Activated naive CD8-positive, alpha-beta T cell treated with anti-CD3 and anti-CD28 coated beads, Interleukin-2, amount 10 ng/mL, durations not matched to agents 7 days and 5 days (primary cell): ENCODE measurements around the gene POLDIP2. TPM values are rescaled to one million over a fixed set of nuclear protein-coding genes. Genes with fewer than 3 reads are reported as not detected.

Source experiments
- ATAC-seq: fragments of 150-1000 bp; cut with Tn5 transposase; one replicate; pipeline ENCODE4 v1.10.0; 2021; ENCODE audit warnings: low read depth, moderate library complexity
- POLR2A ChIA-PET: fragments of 350-600 bp; sonication (Branson Sonifier 250); formaldehyde crosslinking; loops from one replicate; lab custom pipeline; 2021; ENCODE audit warnings: antibody characterized with exemption; lab: Charles Lee
- DNase-seq: peaks from one replicate; pipeline ENCODE4 v3.0.0; 2021
- H3K27ac Mint-ChIP-seq: one replicate; pipeline ENCODE4 v1.8.0; 2022; ENCODE audit warnings: mild to moderate bottlenecking, mixed read lengths
- H3K27me3 Mint-ChIP-seq: one replicate; pipeline ENCODE4 v1.8.0; 2022; ENCODE audit warnings: mild to moderate bottlenecking, moderate library complexity, mixed read lengths
- H3K36me3 Mint-ChIP-seq: one replicate; pipeline ENCODE4 v1.8.0; 2021; ENCODE audit warnings: mild to moderate bottlenecking, mixed read lengths
- H3K4me1 Mint-ChIP-seq: one replicate; pipeline ENCODE4 v1.8.0; 2021; ENCODE audit warnings: mixed read lengths
- H3K4me3 Mint-ChIP-seq: one replicate; pipeline ENCODE4 v1.8.0; 2022; ENCODE audit warnings: mild to moderate bottlenecking, moderate library complexity, mixed read lengths
- H3K9me3 Mint-ChIP-seq: one replicate; pipeline ENCODE4 v1.8.0; 2021; ENCODE audit warnings: mixed read lengths
- total RNA-seq, 2 experiments: library from RNA; stranded (reverse); gene quantifications; one replicate each; pipeline ENCODE4 v1.2.3, GENCODE V29; 2021

POLDIP2 gene
- total RNA-seq, 2 experiments from 2014 or later = 51.5 to 54.5 TPM

DNA sequence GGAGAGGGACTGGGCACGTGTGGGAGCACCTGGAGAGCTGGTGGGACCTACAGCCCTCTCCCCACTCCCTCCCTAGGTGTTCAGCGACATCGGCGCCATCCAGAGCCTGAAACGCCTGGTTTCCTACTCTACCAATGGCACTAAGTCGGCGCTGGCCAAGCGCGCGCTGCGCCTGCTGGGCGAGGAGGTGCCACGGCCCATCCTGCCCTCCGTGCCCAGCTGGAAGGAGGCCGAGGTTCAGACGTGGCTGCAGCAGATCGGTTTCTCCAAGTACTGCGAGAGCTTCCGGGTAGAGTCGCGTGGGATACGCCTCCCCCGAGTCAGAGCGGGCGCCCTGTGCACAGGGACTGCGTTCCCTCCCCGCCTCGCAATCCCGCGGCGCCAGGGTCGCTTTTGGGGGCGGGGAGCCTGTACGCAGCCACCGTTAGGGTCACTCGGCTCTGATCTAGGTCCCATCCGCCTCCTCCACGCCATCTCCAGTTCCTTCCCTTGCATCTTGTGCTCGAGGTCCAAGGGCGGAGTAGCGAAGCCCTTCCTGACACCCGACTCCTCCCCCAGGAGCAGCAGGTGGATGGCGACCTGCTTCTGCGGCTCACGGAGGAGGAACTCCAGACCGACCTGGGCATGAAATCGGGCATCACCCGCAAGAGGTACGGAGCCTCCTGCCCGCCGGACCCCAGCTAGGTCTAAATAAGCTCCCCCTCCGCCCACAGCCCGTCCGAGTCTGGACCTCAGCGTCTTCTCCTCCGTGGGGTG is 27.1 kb upstream of the POLDIP2 start:
- Mint-ChIP-seq H3K4me1 (peaks cover 23% of the 10 kb centered on the region), H3K36me3 (peaks cover 13% of the 10 kb centered on the region), H3K4me3 (peak overlapping the region; percentile 96), H3K27me3 (no peaks in the 10 kb centered on the region), H3K9me3 (no peaks in the 10 kb centered on the region), H3K27ac (peak overlapping the region; percentile 92)
- POLR2A ChIA-PET = interaction anchor here (0.7 to 3.0 kb wide), 12 partner anchors 8 to 212 kb away, joined by 3 to 31 read pairs (median 4); partner anchors contain the start of genes IFT20, POLDIP2, SARM1 and SLC46A1
- DNase-seq (peak; percentile 76), ATAC-seq (peak; percentile 95)

DNA sequence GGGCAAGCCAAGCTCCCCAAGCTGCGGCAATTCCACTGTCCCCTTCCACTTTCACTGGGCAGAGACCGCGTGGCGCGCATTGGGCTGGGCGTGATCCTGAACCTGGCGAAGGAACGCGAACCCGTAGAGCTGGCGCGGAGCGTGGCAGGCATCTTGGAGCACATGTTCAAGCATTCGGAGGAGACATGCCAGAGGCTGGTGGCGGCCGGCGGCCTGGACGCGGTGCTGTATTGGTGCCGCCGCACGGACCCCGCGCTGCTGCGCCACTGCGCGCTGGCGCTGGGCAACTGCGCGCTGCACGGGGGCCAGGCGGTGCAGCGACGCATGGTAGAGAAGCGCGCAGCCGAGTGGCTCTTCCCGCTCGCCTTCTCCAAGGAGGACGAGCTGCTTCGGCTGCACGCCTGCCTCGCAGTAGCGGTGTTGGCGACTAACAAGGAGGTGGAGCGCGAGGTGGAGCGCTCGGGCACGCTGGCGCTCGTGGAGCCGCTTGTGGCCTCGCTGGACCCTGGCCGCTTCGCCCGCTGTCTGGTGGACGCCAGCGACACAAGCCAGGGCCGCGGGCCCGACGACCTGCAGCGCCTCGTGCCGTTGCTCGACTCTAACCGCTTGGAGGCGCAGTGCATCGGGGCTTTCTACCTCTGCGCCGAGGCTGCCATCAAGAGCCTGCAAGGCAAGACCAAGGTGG is 24.0 kb upstream of the POLDIP2 start:
- ATAC-seq (no peak), DNase-seq (peak; percentile 54)
- POLR2A ChIA-PET = no interaction called here
- Mint-ChIP-seq H3K4me3 (no peak overlapping the region), H3K36me3 (peaks cover 13% of the 10 kb centered on the region), H3K9me3 (no peaks in the 10 kb centered on the region), H3K4me1 (peaks cover 25% of the 10 kb centered on the region), H3K27me3 (no peaks in the 10 kb centered on the region), H3K27ac (no peak overlapping the region)

DNA sequence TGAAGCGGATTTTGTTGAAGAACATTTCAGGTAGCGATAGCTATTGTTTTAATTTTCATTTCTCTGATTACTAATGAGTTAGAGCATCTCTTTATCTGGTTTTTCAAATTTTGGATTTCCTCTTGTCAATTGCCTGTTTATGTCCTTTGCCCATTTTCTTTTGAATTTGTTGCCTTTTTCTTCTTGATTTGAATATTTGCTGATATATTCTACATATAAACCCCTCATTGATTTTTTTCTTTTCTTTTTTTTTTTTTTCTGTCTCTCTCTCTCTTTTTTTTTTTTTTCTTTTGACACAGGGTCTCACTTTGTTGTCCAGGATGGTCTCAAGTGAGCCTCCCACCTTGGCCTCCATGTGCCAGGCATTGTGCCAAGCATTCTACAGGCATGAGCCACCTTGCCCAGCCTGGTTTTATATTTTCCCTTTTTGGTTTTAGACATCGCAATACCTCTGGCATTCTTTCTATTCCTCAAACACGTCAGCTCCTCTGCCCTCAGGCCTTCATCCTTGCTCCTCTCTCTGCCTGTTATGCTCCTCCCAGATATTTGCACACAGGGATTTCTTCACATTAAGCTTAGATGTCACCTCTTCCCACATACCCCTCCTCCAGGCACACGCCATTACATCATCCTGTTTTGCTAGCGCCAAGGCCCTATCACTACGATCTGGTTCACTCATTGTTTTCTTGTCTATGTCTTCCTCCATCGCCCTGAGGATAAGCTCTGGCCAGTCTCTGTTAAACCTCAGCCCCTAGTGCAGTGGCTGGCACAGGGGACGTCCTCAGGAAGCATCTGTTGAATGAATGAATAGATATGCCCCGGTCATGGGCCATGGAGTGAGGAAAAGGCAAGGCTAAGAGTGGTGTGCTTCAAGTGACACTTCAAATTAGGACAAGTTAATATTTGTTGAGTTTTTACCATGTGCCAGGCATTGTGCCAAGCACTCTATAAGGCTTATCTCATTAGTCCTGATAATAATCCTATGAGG is 22.8 kb upstream of the POLDIP2 start:
- no peaks in the 10 kb centered on the region for H3K9me3 Mint-ChIP-seq
- H3K4me1 Mint-ChIP-seq = peaks cover 18% of the 10 kb centered on the region
- no peak overlapping the region for H3K27ac Mint-ChIP-seq
- no peak for ATAC-seq
- DNase-seq = no peak
- peaks cover 12% of the 10 kb centered on the region for H3K36me3 Mint-ChIP-seq
- H3K4me3 Mint-ChIP-seq = no peak overlapping the region
- no peaks in the 10 kb centered on the region for H3K27me3 Mint-ChIP-seq
- POLR2A ChIA-PET = no interaction called here

DNA sequence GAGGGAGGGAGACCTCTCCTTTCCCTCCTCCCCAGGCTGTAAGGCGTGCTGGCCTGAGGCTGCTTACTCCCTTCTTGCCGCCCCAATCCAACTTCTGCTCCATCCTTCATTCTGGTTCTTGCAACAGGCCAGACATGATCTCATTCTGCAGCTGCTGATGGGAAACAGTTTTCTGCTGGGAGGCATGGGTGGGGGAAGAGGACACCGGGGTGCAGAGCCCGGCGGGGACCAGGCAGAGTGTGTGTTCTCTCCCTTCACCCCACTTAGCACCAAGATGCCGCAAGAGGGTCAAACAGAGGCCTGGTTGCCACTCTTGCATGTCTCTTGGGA is 15.6 kb upstream of the POLDIP2 start:
- Mint-ChIP-seq H3K36me3 (no peaks in the 10 kb centered on the region), H3K4me1 (peaks cover 18% of the 10 kb centered on the region), H3K4me3 (peak overlapping the region; percentile 81), H3K9me3 (no peaks in the 10 kb centered on the region), H3K27me3 (no peaks in the 10 kb centered on the region), H3K27ac (peak overlapping the region; percentile 42)
- no peak for ATAC-seq
- no peak for DNase-seq
- POLR2A ChIA-PET = interaction anchor here (1.0 to 3.4 kb wide), 2 partner anchors 12 to 15 kb away, joined by 3 to 19 read pairs; partner anchors contain the start of gene POLDIP2

DNA sequence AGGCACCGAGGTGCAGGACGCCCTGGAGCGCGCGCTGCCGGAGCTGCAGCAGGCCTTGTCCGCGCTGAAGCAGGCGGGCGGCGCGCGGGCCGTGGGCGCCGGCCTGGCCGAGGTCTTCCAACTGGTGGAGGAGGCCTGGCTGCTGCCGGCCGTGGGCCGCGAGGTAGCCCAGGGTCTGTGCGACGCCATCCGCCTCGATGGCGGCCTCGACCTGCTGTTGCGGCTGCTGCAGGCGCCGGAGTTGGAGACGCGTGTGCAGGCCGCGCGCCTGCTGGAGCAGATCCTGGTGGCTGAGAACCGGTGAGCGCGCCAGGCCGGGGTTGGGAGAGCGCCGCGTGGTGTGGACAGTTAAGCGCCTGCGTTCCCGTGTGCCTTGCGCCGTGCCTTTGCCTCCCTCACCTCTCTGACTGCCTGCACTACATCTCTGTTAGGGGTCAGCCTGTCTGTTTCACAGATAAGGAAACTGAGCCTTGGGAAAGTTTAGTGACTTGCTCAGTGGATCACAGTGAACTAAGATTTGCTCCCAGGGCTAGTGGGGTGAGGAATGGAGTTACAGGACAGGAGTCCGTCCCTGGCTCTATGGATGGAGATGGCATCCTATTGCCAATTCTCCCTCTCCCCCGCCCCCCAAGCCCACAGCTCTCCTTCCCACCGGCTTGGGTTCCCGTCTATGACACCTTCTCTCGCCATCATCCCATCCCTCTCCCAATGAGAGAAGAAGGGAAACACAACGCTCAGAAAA is 15.0 kb upstream of the POLDIP2 start:
- Mint-ChIP-seq H3K4me3 (peak overlapping the region; percentile 81), H3K27ac (peak overlapping the region; percentile 42), H3K36me3 (no peaks in the 10 kb centered on the region), H3K9me3 (no peaks in the 10 kb centered on the region), H3K27me3 (no peaks in the 10 kb centered on the region), H3K4me1 (peaks cover 18% of the 10 kb centered on the region)
- ATAC-seq (peak; percentile 5), DNase-seq (no peak)
- POLR2A ChIA-PET = interaction anchor here (0.5 to 3.4 kb wide), 3 partner anchors 12 to 370 kb away, joined by 5 to 19 read pairs (median 16); partner anchors contain the start of gene POLDIP2

DNA sequence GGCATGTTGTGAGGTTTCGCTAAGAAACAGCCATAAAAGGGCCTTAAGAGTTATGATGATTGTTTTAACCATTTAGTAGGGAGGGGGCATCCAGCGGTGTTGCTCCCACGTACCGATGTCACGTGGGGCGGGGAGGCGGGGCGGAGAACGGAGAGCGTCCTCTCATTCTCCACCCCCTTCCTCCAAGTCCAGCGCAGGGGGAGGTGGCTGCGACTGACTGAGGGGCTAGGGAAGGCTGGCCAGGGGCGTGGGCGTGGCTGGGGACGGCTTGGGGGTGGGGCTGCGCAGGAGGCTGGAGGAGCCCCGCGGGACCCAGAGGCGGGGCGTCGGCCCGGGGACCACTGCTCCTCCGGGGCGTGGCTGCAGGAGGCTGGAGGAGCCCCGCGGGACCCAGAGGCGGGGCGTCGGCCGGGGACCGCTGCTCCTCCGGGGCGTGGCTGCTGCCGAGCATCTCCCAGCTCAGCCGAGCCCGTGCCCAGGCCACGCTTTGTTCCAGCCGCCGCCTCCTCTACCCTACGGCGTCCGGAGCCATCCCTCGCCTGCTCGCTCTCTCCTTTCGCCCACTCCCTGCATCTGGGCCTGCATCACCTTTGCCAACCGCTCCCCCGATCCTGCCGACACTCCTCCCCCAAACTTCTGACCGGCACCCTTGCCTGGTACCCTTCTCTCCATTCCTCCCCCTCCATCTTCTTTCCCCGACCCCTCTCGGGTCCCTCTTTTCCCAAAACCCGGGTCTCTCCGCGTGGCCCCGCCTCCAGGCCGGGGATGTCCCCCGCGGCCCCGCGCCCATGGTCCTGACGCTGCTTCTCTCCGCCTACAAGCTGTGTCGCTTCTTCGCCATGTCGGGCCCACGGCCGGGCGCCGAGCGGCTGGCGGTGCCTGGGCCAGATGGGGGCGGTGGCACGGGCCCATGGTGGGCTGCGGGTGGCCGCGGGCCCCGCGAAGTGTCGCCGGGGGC is 14.2 kb upstream of the POLDIP2 start, which contains the start of gene SARM1:
SARM1 (plus strand) TSS at position 450 of the 958 bp plus-strand sequence; CDS start at position 789, 339 bp downstream.
- POLR2A ChIA-PET = interaction anchor here (3.0 to 3.4 kb wide), 2 partner anchors 13 to 14 kb away, joined by 16 to 19 read pairs; partner anchors contain the start of gene POLDIP2
- no peaks in the 10 kb centered on the region for H3K27me3 Mint-ChIP-seq
- H3K36me3 Mint-ChIP-seq = no peaks in the 10 kb centered on the region
- peak within 1 kb of the TSS; percentile 94 for H3K4me3 Mint-ChIP-seq
- H3K4me1 Mint-ChIP-seq = peaks cover 18% of the 10 kb centered on the region
- H3K27ac Mint-ChIP-seq = peak within 1 kb of the TSS; percentile 88
- ATAC-seq (peak; percentile 92), DNase-seq (peak; percentile 88)
- H3K9me3 Mint-ChIP-seq = no peaks in the 10 kb centered on the region

DNA sequence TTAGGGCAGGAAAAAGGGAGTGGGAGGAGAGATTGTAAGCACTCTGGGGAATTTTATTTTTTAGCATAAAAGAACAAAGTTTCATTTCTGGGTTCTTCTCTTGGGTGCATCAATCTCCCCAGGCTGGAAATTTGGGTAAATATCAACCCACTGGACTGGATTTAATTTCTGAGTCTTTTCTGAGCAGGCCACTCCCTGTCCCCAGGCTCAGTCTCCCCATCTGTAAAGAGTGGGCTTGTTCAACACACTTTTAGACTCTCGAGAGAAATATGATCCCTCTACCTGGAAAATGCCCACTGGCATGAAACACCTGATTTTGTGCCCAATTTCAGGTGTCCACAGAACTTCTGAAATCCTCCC is 13.4 kb upstream of the POLDIP2 start:
- H3K36me3 Mint-ChIP-seq = no peaks in the 10 kb centered on the region

DNA sequence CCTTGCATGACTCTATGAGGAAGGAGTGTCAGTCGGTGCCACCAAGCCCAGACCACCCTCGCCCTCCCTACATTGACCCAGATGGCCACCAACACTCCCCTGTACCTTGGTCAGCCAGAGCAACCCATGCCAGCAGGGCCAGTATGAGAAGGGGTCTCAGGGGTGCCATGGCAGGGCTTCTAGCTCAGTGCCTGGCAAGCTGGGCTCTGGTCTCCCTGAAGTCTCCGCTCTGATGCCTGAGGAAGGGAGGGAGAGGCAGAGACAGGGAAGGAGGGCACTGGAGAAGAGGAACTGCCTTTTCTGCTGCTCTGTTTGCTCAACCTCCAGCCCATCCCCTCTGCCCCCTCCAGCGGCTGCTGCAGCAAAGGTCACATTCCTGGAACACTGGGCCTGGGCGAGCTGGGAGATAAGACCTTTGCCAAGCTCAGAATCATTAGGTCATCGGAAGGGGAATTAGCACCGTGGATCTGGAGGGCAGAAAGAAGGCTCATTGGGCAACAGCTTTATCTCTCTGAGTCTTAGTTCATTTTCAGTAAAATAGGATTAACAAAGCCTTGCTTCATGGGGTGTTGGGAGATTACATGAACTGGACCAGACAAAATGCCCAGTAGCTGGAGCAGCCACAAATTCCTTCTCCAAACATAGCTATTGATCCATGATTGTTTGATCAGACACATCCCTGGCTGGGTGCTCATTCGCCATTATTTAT is 12.9 kb upstream of the POLDIP2 start, which contains the start of gene VTN:
VTN (minus strand) TSS at position 273 of the 709 bp plus-strand sequence; CDS start at position 169, 104 bp downstream.
- peak within 1 kb of the TSS; percentile 88 for H3K27ac Mint-ChIP-seq
- H3K27me3 Mint-ChIP-seq = no peaks in the 10 kb centered on the region
- ATAC-seq (no peak), DNase-seq (no peak)
- H3K9me3 Mint-ChIP-seq = no peaks in the 10 kb centered on the region
- H3K4me3 Mint-ChIP-seq = peak within 1 kb of the TSS; percentile 94
- POLR2A ChIA-PET = interaction anchor here (0.8 to 3.4 kb wide), 3 partner anchors 13 to 35 kb away, joined by 3 to 19 read pairs (median 16); partner anchors contain the start of genes IFT20, POLDIP2 and TNFAIP1
- peaks cover 18% of the 10 kb centered on the region for H3K4me1 Mint-ChIP-seq
- no peaks in the 10 kb centered on the region for H3K36me3 Mint-ChIP-seq

More for the DNA sequence above, 13.4 kb upstream of the POLDIP2 start:
- Mint-ChIP-seq H3K27ac (peak overlapping the region; percentile 88), H3K9me3 (no peaks in the 10 kb centered on the region), H3K4me3 (peak overlapping the region; percentile 94), H3K27me3 (no peaks in the 10 kb centered on the region), H3K4me1 (peaks cover 18% of the 10 kb centered on the region)
- POLR2A ChIA-PET = interaction anchor here (0.8 to 3.4 kb wide), 3 partner anchors 13 to 35 kb away, joined by 3 to 19 read pairs (median 16); partner anchors contain the start of genes IFT20, POLDIP2 and TNFAIP1
- ATAC-seq (no peak), DNase-seq (no peak)

DNA sequence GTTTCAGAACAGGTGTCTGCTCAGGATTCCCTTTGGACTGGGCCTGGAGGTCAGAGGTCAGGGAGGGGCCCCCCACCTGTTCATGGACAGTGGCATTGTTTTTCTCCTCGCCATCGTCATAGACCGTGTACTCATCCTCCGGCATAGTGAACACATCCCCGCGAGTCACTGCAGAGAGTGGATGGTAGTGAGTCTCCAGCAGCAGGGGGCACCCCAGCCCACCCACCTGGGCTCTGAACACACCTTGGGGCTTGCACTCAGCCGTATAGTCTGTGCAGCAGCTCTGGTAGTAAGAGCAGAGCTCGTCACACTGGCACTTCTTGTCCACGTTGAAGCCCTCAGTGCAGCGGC is 12.3 kb upstream of the POLDIP2 start:
- Mint-ChIP-seq H3K4me3 (no peak overlapping the region), H3K27ac (no peak overlapping the region), H3K4me1 (peaks cover 18% of the 10 kb centered on the region), H3K27me3 (no peaks in the 10 kb centered on the region), H3K9me3 (no peaks in the 10 kb centered on the region), H3K36me3 (no peaks in the 10 kb centered on the region)
- no peak for ATAC-seq
- no peak for DNase-seq
- POLR2A ChIA-PET = interaction anchor here (1.5 to 3.0 kb wide), 2 partner anchors 12 to 15 kb away, joined by 4 to 16 read pairs; partner anchors contain the start of gene POLDIP2

DNA sequence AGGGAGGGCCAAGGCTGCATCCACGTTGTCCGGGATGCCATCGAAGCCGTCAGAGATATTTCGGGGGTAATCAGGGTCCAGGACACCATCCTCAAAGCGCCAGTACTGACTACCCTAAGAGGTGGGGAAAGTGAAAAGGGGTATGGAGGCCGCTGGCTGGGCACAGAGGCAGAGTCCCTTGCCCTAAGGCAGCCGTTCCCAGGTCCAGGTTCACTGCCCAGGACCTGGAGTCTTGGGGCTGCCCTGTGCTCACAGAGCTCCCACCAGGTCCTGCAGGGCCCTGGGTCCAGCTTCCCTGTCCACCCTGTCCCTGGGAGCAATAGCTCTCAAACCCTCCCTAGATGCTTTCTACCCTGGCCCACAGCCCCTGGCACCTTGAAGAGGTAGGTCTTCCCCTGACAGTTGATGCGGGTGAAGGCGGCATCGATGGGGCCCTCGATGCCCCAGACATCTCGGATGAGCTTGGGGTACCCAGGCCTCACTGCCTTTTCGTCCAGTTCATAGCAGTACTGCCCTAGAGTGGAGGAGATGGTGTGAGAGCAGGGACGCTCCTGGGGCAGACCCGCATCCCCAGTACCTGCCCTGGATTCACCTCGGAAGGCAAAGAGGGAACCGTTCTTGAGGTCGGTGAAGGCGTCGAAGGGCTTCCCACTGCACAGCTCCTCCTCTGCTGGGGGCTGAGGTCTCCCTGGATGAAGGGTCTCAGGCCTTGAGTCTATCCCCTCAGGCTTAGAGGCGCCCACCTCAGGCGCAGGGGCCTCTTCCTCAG is 11.8 kb upstream of the POLDIP2 start:
- Mint-ChIP-seq H3K27ac (no peak overlapping the region), H3K27me3 (no peaks in the 10 kb centered on the region), H3K36me3 (no peaks in the 10 kb centered on the region), H3K9me3 (no peaks in the 10 kb centered on the region), H3K4me1 (peaks cover 18% of the 10 kb centered on the region), H3K4me3 (no peak overlapping the region)
- ATAC-seq = no peak
- POLR2A ChIA-PET = interaction anchor here (1.2 to 1.5 kb wide), 3 partner anchors 11 to 33 kb away, joined by 3 to 5 read pairs (median 4); partner anchors contain the start of genes IFT20 and TNFAIP1
- DNase-seq = no peak
